Upper lobe of left lung (tissue), 6 donors: ENCODE results near the gene KIAA0825. TPM values are rescaled to one million over a fixed set of nuclear protein-coding genes. Genes with fewer than 3 reads are reported as not detected.
A peak's percentile ranks its signal among the peaks of the same experiment; 100 is the strongest.

ENCODE experiments used
- ATAC-seq, 2 donors: fragments of 200-7000 bp; cut with Tn5 transposase; one replicate each; pipeline ENCODE4 v1.9.1; 2022; ENCODE audit warnings: mild to moderate bottlenecking in 2 of 2, moderate library complexity in 2 of 2; ENCODE audit not compliant: low FRiP score in 2 of 2
- DNase-seq, 2 donors: peaks; one replicate each; pipeline ENCODE4 v3.0.0-alpha.2; 2019 to 2020
- H3K27ac ChIP-seq, 4 donors: fragments of 200-600 bp; sonication (generic); one replicate each; pipeline ENCODE4 v1.5.1; 2016 to 2019
- H3K27me3 ChIP-seq, 4 donors: fragments of 200-600 bp; sonication (generic); one replicate each; pipeline ENCODE4 v1.5.1; 2017 to 2019
- H3K36me3 ChIP-seq, 4 donors: fragments of 200-600 bp; sonication (generic); one replicate each; pipeline ENCODE4 v1.5.1; 2016 to 2019
- H3K4me1 ChIP-seq, 4 donors: fragments of 200-600 bp; sonication (generic); one replicate each; pipeline ENCODE4 v1.5.1; 2018 to 2019
- H3K4me3 ChIP-seq, 4 donors: fragments of 200-600 bp; sonication (generic); one replicate each; pipeline ENCODE4 v1.5.1; 2017 to 2019; ENCODE audit warnings: mild to moderate bottlenecking in 2 of 4, moderate library complexity in 1 of 4
- H3K9me3 ChIP-seq, 4 donors: fragments of 200-600 bp; sonication (generic); one replicate each; pipeline ENCODE4 v1.5.1; 2018 to 2019
- CTCF ChIP-seq, 6 experiments: fragments of 450-650 bp in 4 of 6; fragments of 200-600 bp in 2 of 6; sonication (generic) in 2 of 6; IDR thresholded peaks; one replicate each; pipeline ENCODE4 v1.5.1; 2016 to 2019; ENCODE audit warnings: antibody characterized with exemption in 6 of 6
- EP300 ChIP-seq, 4 donors: sonication (generic); formaldehyde crosslinking; IDR thresholded peaks; one replicate each; pipeline ENCODE4 v1.5.1; 2017; ENCODE audit warnings: antibody characterized with exemption in 4 of 4, control low read depth in 2 of 4
- POLR2A ChIP-seq, 4 donors: fragments of 450-650 bp; IDR thresholded peaks; one replicate each; pipeline ENCODE4 v1.5.1; 2016 to 2017; ENCODE audit warnings: antibody characterized with exemption in 4 of 4, mild to moderate bottlenecking in 2 of 4
- POLR2AphosphoS5 ChIP-seq, 2 donors: sonication (generic); formaldehyde crosslinking; IDR thresholded peaks; one replicate each; pipeline ENCODE4 v1.5.1; 2017; ENCODE audit warnings: antibody characterized with exemption in 2 of 2
- WGBS, 2 donors: methylation state at CpG; one replicate each; pipeline ENCODE4 v1.1.5; 2017 to 2018; 5-methylcytosine and 5-hydroxymethylcytosine counted together
- total RNA-seq, 6 donors: library from RNA; depleted of rRNA in 4 of 6; stranded (reverse); fragments of >200 nt in 4 of 6; gene quantifications; one replicate each; pipeline versions ENCODE4 v1.1.0 to v1.2.1, GENCODE V29; 2016 to 2021
- donor health status: DM: no; HTN: no; CAD: no; lungs with moderate emphysema.
- donor health status: DM: no; HTN: yes; CAD: no; lungs with severe emphysema.

Gene KIAA0825
- total RNA-seq, 6 donors from 2014 or later, result 3.8 to 19.1 (median 6.6) TPM

DNA sequence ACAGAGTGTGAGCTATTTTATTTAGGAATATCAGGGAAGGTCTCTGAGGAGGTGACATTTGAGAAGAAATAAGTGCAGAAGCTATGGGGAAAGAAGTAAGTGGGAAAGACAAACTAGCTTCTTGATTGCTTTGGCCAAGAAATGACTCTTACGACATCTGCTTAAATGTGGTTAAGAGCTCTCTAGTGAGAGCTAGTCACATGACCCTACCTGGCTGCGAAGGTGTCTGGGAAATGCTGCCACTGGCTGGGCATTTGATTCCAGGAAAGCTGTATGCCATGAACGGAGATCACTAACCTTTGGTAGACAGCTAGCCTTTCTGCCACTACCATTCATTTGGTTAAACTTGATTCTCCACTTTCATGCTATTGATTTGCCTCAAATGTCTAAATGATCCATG, 80.1 kb downstream of the KIAA0825 start:
- TF ChIP-seq CTCF (IDR thresholded peaks at IDR 0.05), result no peak
- no peak for TF ChIP-seq EP300 (IDR thresholded peaks at IDR 0.05)
- no peak for TF ChIP-seq POLR2AphosphoS5 (IDR thresholded peaks at IDR 0.05)
- no peak for TF ChIP-seq POLR2A (IDR thresholded peaks at IDR 0.05)
- no peak overlapping the region for H3K4me3 ChIP-seq
- no peak overlapping the region for H3K27ac ChIP-seq
- H3K36me3 ChIP-seq, result no peaks in the 10 kb centered on the region
- peak in 1 of 2 donors; percentile 38 for DNase-seq
- H3K4me1 ChIP-seq, result no peaks in the 10 kb centered on the region
- 48 to 73% methylated on average over 3 of the region's 3 CpGs for WGBS, 2 donors
- peaks cover 0 to 5% (median 3%) of the 10 kb centered on the region in 4 donors for H3K9me3 ChIP-seq
- H3K27me3 ChIP-seq, result no peaks in the 10 kb centered on the region
- no peak for ATAC-seq

- Histone ChIP-seq H3K27me3 (no peaks in the 10 kb centered on the region), H3K4me1 (no peaks in the 10 kb centered on the region), H3K27ac (no peak overlapping the region), H3K36me3 (no peaks in the 10 kb centered on the region), H3K9me3 (no peaks in the 10 kb centered on the region), H3K4me3 (no peak overlapping the region)
- 76 to 91% methylated on average over 2 of the region's 2 CpGs for WGBS, 2 donors
- no peak for DNase-seq
- TF ChIP-seq POLR2AphosphoS5 (IDR thresholded peaks at IDR 0.05) (no peak), EP300 (IDR thresholded peaks at IDR 0.05) (no peak), CTCF (IDR thresholded peaks at IDR 0.05) (no peak), POLR2A (IDR thresholded peaks at IDR 0.05) (no peak)
- no peak for ATAC-seq
Measured at GRCh38 chr5:94526706-94527105, 91.7 kb downstream of the KIAA0825 start.

DNA sequence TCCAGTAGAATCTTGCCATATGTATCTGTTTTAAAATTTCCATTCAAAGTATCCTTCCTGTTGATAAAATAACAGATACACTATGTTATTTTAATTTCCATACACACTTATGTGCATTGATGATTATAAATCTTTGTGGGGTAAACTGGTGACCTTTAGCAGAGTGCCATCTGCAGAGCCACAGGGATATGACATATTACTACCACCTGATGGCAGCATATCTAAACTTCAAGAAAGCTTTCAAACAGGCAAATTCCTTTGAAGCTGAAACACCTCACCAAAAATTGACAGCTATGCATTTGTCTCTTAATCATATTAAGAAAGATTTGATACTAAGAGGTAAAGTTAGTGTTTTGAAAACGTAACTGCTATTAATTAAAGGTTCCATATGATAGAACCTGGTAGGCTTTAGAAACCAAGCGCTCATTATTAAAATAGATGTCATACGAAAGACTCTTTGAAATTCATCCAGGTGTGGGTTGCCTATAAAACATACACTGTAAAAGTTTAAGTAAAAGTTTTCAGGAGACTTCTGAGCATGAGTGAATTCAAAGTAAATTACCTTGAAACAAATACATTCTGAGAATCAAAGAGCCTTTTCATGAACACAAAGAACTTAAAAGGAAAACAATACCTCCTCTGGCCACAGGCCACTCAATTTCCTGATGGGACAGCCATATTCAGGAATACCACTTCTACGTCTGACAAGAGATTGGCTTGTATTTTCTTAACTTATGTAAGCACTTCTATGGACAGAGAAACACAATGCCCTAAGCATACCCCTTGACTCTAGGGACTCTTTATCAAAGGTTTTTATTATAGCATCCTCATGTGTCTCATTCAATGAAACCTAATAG, 93.3 kb downstream of the KIAA0825 start:
- peak; percentile 15 to 65 (median 50) for TF ChIP-seq CTCF (IDR thresholded peaks at IDR 0.05)
- no peak for TF ChIP-seq POLR2A (IDR thresholded peaks at IDR 0.05)
- H3K4me1 ChIP-seq, result no peaks in the 10 kb centered on the region
- no peaks in the 10 kb centered on the region for H3K36me3 ChIP-seq
- ATAC-seq, result peak in 1 of 2 donors; percentile 65
- no peaks in the 10 kb centered on the region for H3K27me3 ChIP-seq
- no peak for DNase-seq
- H3K9me3 ChIP-seq, result no peaks in the 10 kb centered on the region
- 63 to 71% methylated on average over 4 of the region's 4 CpGs for WGBS, 2 donors
- H3K4me3 ChIP-seq, result no peak overlapping the region
- no peak overlapping the region for H3K27ac ChIP-seq

- H3K27me3 ChIP-seq, result no peaks in the 10 kb centered on the region
- TF ChIP-seq POLR2A (IDR thresholded peaks at IDR 0.05) (no peak), EP300 (IDR thresholded peaks at IDR 0.05) (no peak), POLR2AphosphoS5 (IDR thresholded peaks at IDR 0.05) (no peak), CTCF (IDR thresholded peaks at IDR 0.05) (no peak)
- no peaks in the 10 kb centered on the region for H3K9me3 ChIP-seq
- ATAC-seq, result no peak
- H3K4me1 ChIP-seq, result no peaks in the 10 kb centered on the region
- DNase-seq, result no peak
- no peak overlapping the region for H3K4me3 ChIP-seq
- no peaks in the 10 kb centered on the region for H3K36me3 ChIP-seq
- H3K27ac ChIP-seq, result no peak overlapping the region
Measured at GRCh38 chr5:94523018-94523417, 95.4 kb downstream of the KIAA0825 start.

- no peaks in the 10 kb centered on the region for H3K36me3 ChIP-seq
- no peaks in the 10 kb centered on the region for H3K27me3 ChIP-seq
- no peak for ATAC-seq
- H3K4me3 ChIP-seq, result no peak overlapping the region
- no peak overlapping the region for H3K27ac ChIP-seq
- TF ChIP-seq EP300 (IDR thresholded peaks at IDR 0.05) (no peak), POLR2AphosphoS5 (IDR thresholded peaks at IDR 0.05) (no peak), CTCF (IDR thresholded peaks at IDR 0.05) (no peak), POLR2A (IDR thresholded peaks at IDR 0.05) (no peak)
- no peaks in the 10 kb centered on the region for H3K4me1 ChIP-seq
- no peak for DNase-seq
- WGBS, 2 donors, result 91 to 96% methylated on average over 1 of the region's 1 CpG
- H3K9me3 ChIP-seq, result no peaks in the 10 kb centered on the region
Measured at GRCh38 chr5:94522117-94522516, 96.3 kb downstream of the KIAA0825 start.
